HCT116 (cell line): Measurements from ENCODE around the gene PPIL6. TPM values are rescaled to one million over a fixed set of nuclear protein-coding genes. Genes with fewer than 3 reads are reported as not detected.

Experiments used
- ATAC-seq: fragments of 200-7000 bp; cut with Tn5 transposase; 2 replicates; pipeline ENCODE4 v1.9.1; 2020; ENCODE audit warnings: mild to moderate bottlenecking, moderate library complexity
- BruUV-seq: library from RNA; stranded (reverse); fragments of 400-500 nt; replicated peaks from 2 replicates; lab custom pipeline; 2021; lab: Mats Ljungman, UMichigan
- CTCF ChIA-PET: fragments of 300-600 bp; sonication (Branson Sonifier 250); formaldehyde crosslinking; loops from one replicate; lab custom pipeline; 2021; ENCODE audit warnings: antibody characterized with exemption; lab: Charles Lee
- POLR2A ChIA-PET: fragments of 300-600, 350-600 bp; sonication (Branson Sonifier 250); formaldehyde crosslinking; loops from one replicate; lab custom pipeline; 2021; ENCODE audit warnings: antibody characterized with exemption; lab: Charles Lee
- RAD21 ChIA-PET, 2 experiments: fragments of 300-600 bp; sonication (Branson Sonifier 250); formaldehyde crosslinking; loops; one replicate each; lab custom pipeline; 2023; ENCODE audit warnings: low total read pairs in 2 of 2; ENCODE audit not compliant: uncharacterized antibody in 2 of 2, unreplicated experiment in 2 of 2, low non-redundant PET in 1 of 2; lab: Charles Lee
- DNase-seq: peaks from one replicate; pipeline ENCODE4 v3.0.0-alpha.2; 2010; ENCODE audit warnings: low read depth, low spot score
- H2AFZ ChIP-seq: fragments of 200-600 bp; shearing (Covaris generic), sonication (generic); 2 replicates; pipeline ENCODE4 v1.6.1; 2017; ENCODE audit warnings: low read depth, mixed run types, mixed read lengths, antibody characterized with exemption, low read length; ENCODE audit not compliant: poor library complexity, severe bottlenecking
- H3K27ac ChIP-seq: 2 replicates; pipeline ENCODE4 v1.5.1; 2012; ENCODE audit warnings: low read depth, low read length
- H3K27me3 ChIP-seq: fragments of 200-600 bp; sonication (generic); 2 replicates; pipeline ENCODE4 v1.6.1; 2016; ENCODE audit warnings: mixed run types, low read length, mixed read lengths; ENCODE audit not compliant: insufficient read depth
- H3K36me3 ChIP-seq, 2 experiments: fragments of 200-500 bp in 1 of 2; fragments of 200-600 bp in 1 of 2; sonication (Bioruptor generic) in 1 of 2; sonication (generic) in 1 of 2; 2 replicates each; pipeline versions ENCODE4 v1.5.1 to v1.6.1; 2014 to 2016; ENCODE audit warnings: low read length in 2 of 2, inconsistent platforms in 1 of 2, mixed read lengths in 1 of 2, mixed run types in 1 of 2; ENCODE audit not compliant: insufficient read depth in 2 of 2, control insufficient read depth in 1 of 2
- H3K4me1 ChIP-seq, 2 experiments: fragments of 200-600 bp in 1 of 2; sonication (generic) in 1 of 2; 2 replicates each; pipeline versions ENCODE4 v1.5.1 to v1.6.1; 2012 to 2017; ENCODE audit warnings: low read length in 2 of 2, inconsistent platforms in 1 of 2, mild to moderate bottlenecking in 1 of 2, mixed read lengths in 1 of 2, mixed run types in 1 of 2, moderate library complexity in 1 of 2; ENCODE audit not compliant: insufficient read depth in 2 of 2, control insufficient read depth in 1 of 2
- H3K4me2 ChIP-seq: fragments of 200-600 bp; sonication (generic); 2 replicates; pipeline ENCODE4 v1.6.1; 2017; ENCODE audit warnings: mixed run types, low read length, mixed read lengths
- H3K4me3 ChIP-seq, 2 experiments: fragments of 200-600 bp in 1 of 2; sonication (generic) in 1 of 2; replicated peaks in 1 of 2; 2 replicates each; pipeline ENCODE4 v1.5.1; 2011 to 2016; ENCODE audit warnings: low read length in 2 of 2, control low read depth in 1 of 2, low read depth in 1 of 2, mild to moderate bottlenecking in 1 of 2, mixed read lengths in 1 of 2, mixed run types in 1 of 2
- H3K79me2 ChIP-seq: fragments of 200-600 bp; sonication (generic); 2 replicates; pipeline ENCODE4 v1.6.1; 2017; ENCODE audit warnings: mild to moderate bottlenecking, mixed run types, low read length, moderate library complexity, mixed read lengths; ENCODE audit not compliant: insufficient read depth
- H3K9ac ChIP-seq: fragments of 200-600 bp; sonication (generic); 2 replicates; pipeline ENCODE4 v1.6.1; 2016; ENCODE audit warnings: low read length, mixed read lengths
- H3K9me2 ChIP-seq: fragments of 200-600 bp; sonication (generic), shearing (Covaris generic); 2 replicates; pipeline ENCODE4 v1.6.1; 2017; ENCODE audit warnings: mixed run types, mild to moderate bottlenecking, moderate library complexity; ENCODE audit not compliant: insufficient read depth
- H3K9me3 ChIP-seq, 2 experiments: fragments of 200-500 bp in 1 of 2; fragments of 200-600 bp in 1 of 2; sonication (Bioruptor generic) in 1 of 2; sonication (generic) in 1 of 2; 2 replicates each; pipeline ENCODE4 v1.6.1; 2014 to 2017; ENCODE audit warnings: low read length in 2 of 2, mixed read lengths in 2 of 2, inconsistent platforms in 1 of 2, low read depth in 1 of 2, mild to moderate bottlenecking in 1 of 2, mixed run types in 1 of 2, moderate library complexity in 1 of 2; ENCODE audit not compliant: control insufficient read depth in 1 of 2, insufficient read depth in 1 of 2
- H4K20me1 ChIP-seq: fragments of 200-600 bp; sonication (generic), shearing (Covaris generic); 2 replicates; pipeline ENCODE4 v1.6.1; 2017; ENCODE audit warnings: mixed run types, mild to moderate bottlenecking, moderate library complexity; ENCODE audit not compliant: insufficient read depth
- ATF3 ChIP-seq: IDR thresholded peaks from 2 replicates; pipeline ENCODE4 v1.6.1; 2012
- CBX3 ChIP-seq: IDR thresholded peaks from 2 replicates; pipeline ENCODE4 v1.6.1; 2012; ENCODE audit warnings: low read depth
- CEBPB ChIP-seq: IDR thresholded peaks from 2 replicates; pipeline ENCODE4 v1.6.1; 2012; ENCODE audit warnings: low read depth
- CTCF ChIP-seq, 3 experiments: fragments of 200-600 bp in 1 of 3; sonication (generic) in 1 of 3; IDR thresholded peaks in 2 of 3; conservative IDR thresholded peaks in 1 of 3; 2 replicates each; pipeline ENCODE4 v1.5.1; 2012 to 2017; ENCODE audit warnings: low read depth in 2 of 3, low read length in 2 of 3, antibody characterized with exemption in 1 of 3, borderline replicate concordance in 1 of 3, control low read depth in 1 of 3, mild to moderate bottlenecking in 1 of 3, mixed read lengths in 1 of 3, mixed run types in 1 of 3, moderate library complexity in 1 of 3; ENCODE audit not compliant: insufficient read depth in 1 of 3
- EGR1 ChIP-seq: IDR thresholded peaks from 2 replicates; pipeline ENCODE4 v1.6.1; 2012; ENCODE audit warnings: low read depth
- ELF1 ChIP-seq: IDR thresholded peaks from 2 replicates; pipeline ENCODE4 v1.6.1; 2012; ENCODE audit warnings: low read depth, borderline replicate concordance
- EZH2phosphoT487 ChIP-seq: fragments of 200-600 bp; IDR thresholded peaks from 2 replicates; pipeline ENCODE4 v1.6.1; 2018; ENCODE audit warnings: antibody characterized with exemption, borderline replicate concordance
- FOSL1 ChIP-seq: IDR thresholded peaks from 2 replicates; pipeline ENCODE4 v1.6.1; 2012; ENCODE audit warnings: low read depth
- JUND ChIP-seq: IDR thresholded peaks from 2 replicates; pipeline ENCODE4 v1.6.1; 2012
- MAX ChIP-seq: IDR thresholded peaks from 2 replicates; pipeline ENCODE4 v1.6.1; 2012
- POLR2A ChIP-seq: IDR thresholded peaks from 2 replicates; pipeline ENCODE4 v1.7.0; 2011; ENCODE audit warnings: borderline replicate concordance; ENCODE audit not compliant: insufficient read depth, insufficient read length; ENCODE audit errors: extremely low read depth
- RAD21 ChIP-seq: IDR thresholded peaks from 2 replicates; pipeline ENCODE4 v1.6.1; 2012; ENCODE audit warnings: low read depth, mild to moderate bottlenecking
- SIN3A ChIP-seq: IDR thresholded peaks from 2 replicates; pipeline ENCODE4 v1.6.1; 2012; ENCODE audit warnings: low read depth
- SP1 ChIP-seq: IDR thresholded peaks from 2 replicates; pipeline ENCODE4 v1.6.1; 2012; ENCODE audit warnings: low read depth
- SRF ChIP-seq: IDR thresholded peaks from 2 replicates; pipeline ENCODE4 v1.6.1; 2012; ENCODE audit warnings: low read depth
- TCF7L2 ChIP-seq: IDR thresholded peaks from 2 replicates; pipeline ENCODE4 v1.7.0; 2011; ENCODE audit warnings: borderline replicate concordance, inconsistent platforms; ENCODE audit not compliant: insufficient read depth, insufficient read length; ENCODE audit errors: extremely low read depth
- YY1 ChIP-seq: IDR thresholded peaks from 2 replicates; pipeline ENCODE4 v1.6.1; 2011; ENCODE audit warnings: low read length, low read depth, moderate library complexity, mild to moderate bottlenecking; ENCODE audit not compliant: insufficient replicate concordance; ENCODE audit errors: extremely low read depth
- intact Hi-C: fragments of 100-400 bp; cut with micrococcal nuclease; formaldehyde crosslinking; loops from 2 replicates; pipeline ENCODE4 v1.10.0; 2022
- total RNA-seq: library from RNA; stranded (reverse); gene quantifications from one replicate; pipeline ENCODE4 v1.2.1, GENCODE V29; 2021; ENCODE audit not compliant: unreplicated experiment

Gene PPIL6
- total RNA-seq, 1 experiment from 2014 or later: 3.3 TPM

GRCh38 chr6:109449064-109449794 is 8.8 kb upstream of the PPIL6 start:
- Histone ChIP-seq H3K9me2 (no peaks in the 10 kb centered on the region), H3K4me1 (peaks cover 0 to 3% of the 10 kb centered on the region in 2 experiments; a peak in 1 of 4 replicates), H3K27ac (no peak overlapping the region), H4K20me1 (no peaks in the 10 kb centered on the region), H3K27me3 (no peaks in the 10 kb centered on the region), H3K4me2 (no peak overlapping the region), H2AFZ (no peak overlapping the region), H3K79me2 (no peaks in the 10 kb centered on the region), H3K9ac (no peak overlapping the region), H3K9me3 (no peaks in the 10 kb centered on the region), H3K36me3 (peaks cover 2 to 5% of the 10 kb centered on the region in 2 experiments; a peak in 2 of 4 replicates), H3K4me3 (no peak overlapping the region)
- no TSS peak for BruUV-seq
- no peak for DNase-seq
- TF ChIP-seq RAD21: no peak
- TF ChIP-seq SRF: no peak
- no peak for TF ChIP-seq JUND
- no peak for TF ChIP-seq YY1
- TF ChIP-seq TCF7L2: no peak
- ATAC-seq: no peak
- ChIA-PET POLR2A (no interaction called here), CTCF (no interaction called here), RAD21 (no interaction called here)
- intact Hi-C loops: no loop called here

- ATAC-seq: no peak
- ChIA-PET CTCF (no interaction called here), POLR2A (no interaction called here), RAD21 (no interaction called here)
- Histone ChIP-seq H3K27ac (no peak overlapping the region), H3K4me3 (no peak overlapping the region), H4K20me1 (no peaks in the 10 kb centered on the region), H3K36me3 (peaks cover 4 to 5% of the 10 kb centered on the region in 2 experiments; a peak in 2 of 4 replicates), H3K9ac (no peak overlapping the region), H3K9me3 (no peaks in the 10 kb centered on the region), H2AFZ (no peak overlapping the region), H3K4me2 (no peak overlapping the region), H3K4me1 (0 out of 4 replicates have a peak, but pooled peaks cover 0 to 3% of the 10 kb centered on the region in 2 experiments), H3K27me3 (no peaks in the 10 kb centered on the region), H3K9me2 (no peaks in the 10 kb centered on the region), H3K79me2 (no peaks in the 10 kb centered on the region)
- TF ChIP-seq SRF (no peak), EGR1 (no peak), EZH2phosphoT487 (no peak), ELF1 (no peak), MAX (no peak), RAD21 (no peak), TCF7L2 (no peak), CEBPB (no peak), SIN3A (no peak), CTCF (IDR thresholded peaks at IDR 0.05 in 2 of 3, conservative IDR thresholded peaks at IDR 0.05 in 1 of 3; ENCODE audit: borderline replicate concordance in 1 of 3, insufficient read depth in 1 of 3, low read depth in 2 of 3, low read length in 2 of 3) (no peak), JUND (no peak), ATF3 (no peak), SP1 (no peak), FOSL1 (no peak), CBX3 (no peak), POLR2A (no peak)
- intact Hi-C loops: no loop called here
- DNase-seq: no peak
- BruUV-seq: no TSS peak
These were observed 8.2 kb upstream of the PPIL6 start for GRCh38 chr6:109448615-109449014.
